IPS-18a (cell line): ENCODE results near the gene ASPG.
"Not testable (repeated sequence)": the region's sequence is repeated elsewhere in the genome, so short reads cannot be mapped to it uniquely, and the experiment has no call there.

Experiments
- H3K27ac ChIP-seq: one replicate; pipeline ENCODE4 v1.5.1; 2013; ENCODE audit warnings: low read length
- H3K27me3 ChIP-seq: one replicate; pipeline ENCODE4 v1.6.1; 2013; ENCODE audit warnings: mild to moderate bottlenecking, low read length; ENCODE audit not compliant: control insufficient read depth, insufficient read depth
- H3K36me3 ChIP-seq: one replicate; pipeline ENCODE4 v1.6.1; 2013; ENCODE audit warnings: low read depth, low read length; ENCODE audit not compliant: control insufficient read depth
- H3K4me1 ChIP-seq: one replicate; pipeline ENCODE4 v1.6.1; 2013; ENCODE audit warnings: low read depth, low read length; ENCODE audit not compliant: control insufficient read depth
- H3K4me3 ChIP-seq: one replicate; pipeline ENCODE4 v1.5.1; 2013; ENCODE audit warnings: low read length
- H3K9ac ChIP-seq: one replicate; pipeline ENCODE4 v1.6.1; 2013; ENCODE audit warnings: mild to moderate bottlenecking, low read length, moderate library complexity
- H3K9me3 ChIP-seq: one replicate; pipeline ENCODE4 v1.6.1; 2013; ENCODE audit warnings: low read depth, low read length; ENCODE audit not compliant: control insufficient read depth

Gene ASPG

DNA sequence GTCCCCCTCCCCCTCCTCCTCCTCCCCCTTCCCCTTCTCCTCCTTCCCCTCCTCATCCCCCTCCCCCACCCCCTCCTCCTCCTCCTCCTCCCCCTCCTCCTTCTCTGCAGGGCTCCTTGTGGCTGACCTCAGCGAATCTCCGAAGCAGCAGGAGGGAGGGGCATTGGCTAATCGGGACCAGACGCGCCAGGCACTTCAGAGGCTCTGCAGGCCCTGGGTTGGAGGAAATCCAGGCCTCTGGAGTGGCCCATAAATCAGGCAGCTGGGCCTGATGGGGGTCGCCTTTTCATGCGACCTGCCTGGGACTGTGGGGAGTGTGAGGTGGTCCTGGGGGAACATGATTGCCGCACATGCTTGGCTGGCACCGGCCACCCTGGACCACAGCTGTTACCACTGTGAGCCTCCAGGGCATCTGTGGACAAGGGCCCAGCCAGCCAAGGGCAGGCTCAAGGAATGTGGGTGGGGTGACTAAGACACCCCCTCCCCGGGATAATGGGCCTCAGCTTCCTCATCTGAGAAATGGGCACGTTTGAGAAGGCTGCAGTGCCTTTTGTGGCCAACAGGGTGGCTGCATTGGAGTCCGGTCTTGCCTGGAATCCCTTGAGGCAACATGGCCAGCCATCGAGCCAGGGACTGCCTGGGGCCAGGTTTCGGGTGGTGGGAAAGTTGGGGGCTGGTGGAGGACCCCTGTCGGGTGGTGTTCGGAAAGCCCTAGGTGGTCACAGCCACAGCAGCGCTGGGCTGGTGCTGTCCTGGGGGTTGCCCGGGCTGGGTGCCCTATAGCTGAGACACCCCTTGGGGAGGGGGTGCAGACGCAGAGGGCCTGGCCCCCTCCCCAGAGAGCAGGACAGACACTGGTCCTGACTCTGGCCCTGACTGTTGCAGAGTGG, 64.9 kb downstream of the ASPG start:
- Histone ChIP-seq H3K27ac (no peak overlapping the region), H3K27me3 (no peaks in the 10 kb centered on the region), H3K9me3 (no peaks in the 10 kb centered on the region), H3K4me3 (no peak overlapping the region), H3K9ac (no peak overlapping the region), H3K4me1 (peaks cover 25% of the 10 kb centered on the region), H3K36me3 (peaks cover 12% of the 10 kb centered on the region)

DNA sequence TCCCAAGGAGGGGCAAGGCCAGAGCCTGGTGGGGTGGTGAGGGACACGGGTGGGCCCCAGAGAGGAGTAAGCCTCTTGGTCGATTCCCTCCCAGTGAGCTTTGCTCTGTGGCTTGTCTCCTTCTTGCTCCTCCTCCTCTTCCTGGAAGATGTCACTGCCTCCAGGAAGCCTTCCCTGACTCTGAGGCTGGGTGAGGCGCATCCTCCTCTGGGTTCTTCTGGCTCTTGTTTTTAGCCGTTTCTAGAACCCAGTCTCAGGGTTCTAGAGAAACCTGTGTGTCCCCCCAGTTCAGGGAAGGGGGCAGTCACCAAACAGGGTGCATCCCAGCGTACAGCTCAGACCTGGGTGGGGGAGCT, 65.5 kb downstream of the ASPG start:
- H3K36me3 ChIP-seq: peaks cover 12% of the 10 kb centered on the region
- no peak overlapping the region for H3K9ac ChIP-seq
- no peaks in the 10 kb centered on the region for H3K27me3 ChIP-seq
- peaks cover 25% of the 10 kb centered on the region for H3K4me1 ChIP-seq
- no peaks in the 10 kb centered on the region for H3K9me3 ChIP-seq
- no peak overlapping the region for H3K27ac ChIP-seq
- H3K4me3 ChIP-seq: no peak overlapping the region

DNA sequence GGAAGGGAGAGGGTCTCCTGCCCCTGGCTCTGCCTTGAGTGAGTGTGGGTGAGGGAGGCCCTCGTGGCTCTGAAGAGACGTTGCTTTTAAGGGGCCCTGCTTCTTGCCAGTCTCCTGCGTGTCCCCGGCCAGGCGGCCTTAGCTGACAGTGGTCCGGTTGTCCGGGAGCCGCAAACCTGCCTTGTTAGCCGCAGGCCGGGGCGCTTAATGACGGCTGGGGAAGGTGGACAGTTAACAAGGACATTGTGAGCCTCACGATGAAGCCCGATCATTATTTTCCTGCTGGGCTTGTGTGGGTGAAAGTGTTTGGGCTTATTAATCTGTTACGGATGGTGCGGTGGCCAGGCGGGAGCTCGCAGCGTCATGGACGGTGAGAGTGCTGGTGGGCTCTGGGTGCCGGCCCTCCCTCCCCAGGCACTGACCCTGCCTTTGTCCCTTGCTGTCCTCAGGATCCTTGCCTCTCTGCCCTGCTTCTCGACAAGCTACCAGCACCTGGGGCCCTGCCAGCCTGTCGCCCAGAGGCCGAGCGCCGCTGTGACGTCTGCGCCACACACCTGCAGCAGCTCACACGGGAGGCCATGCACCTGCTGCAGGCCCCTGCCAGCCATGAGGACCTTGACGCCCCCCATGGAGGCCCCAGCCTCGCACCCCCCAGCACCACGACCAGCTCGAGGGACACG, 66.2 kb downstream of the ASPG start:
- no peaks in the 10 kb centered on the region for H3K9me3 ChIP-seq
- H3K27ac ChIP-seq: no peak overlapping the region
- peaks cover 12% of the 10 kb centered on the region for H3K36me3 ChIP-seq
- H3K4me3 ChIP-seq: no peak overlapping the region
- H3K27me3 ChIP-seq: no peaks in the 10 kb centered on the region
- peaks cover 25% of the 10 kb centered on the region for H3K4me1 ChIP-seq
- no peak overlapping the region for H3K9ac ChIP-seq

DNA sequence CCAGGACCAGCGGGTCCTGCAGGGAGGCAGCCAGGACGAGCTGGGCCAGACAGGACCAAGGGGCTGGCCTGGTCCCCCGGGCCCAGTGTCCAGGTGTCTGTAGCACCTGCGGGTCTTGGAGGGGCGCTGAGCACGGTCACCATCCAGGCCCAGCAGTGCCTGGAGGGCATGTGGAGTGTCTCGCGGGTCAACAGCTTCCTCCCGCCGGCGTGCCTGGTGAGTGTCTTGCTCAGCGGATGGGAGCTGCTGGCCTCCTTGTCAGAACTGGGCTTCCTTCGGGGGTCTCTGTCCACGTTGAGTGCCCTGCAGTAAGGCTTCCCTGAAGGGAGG, 66.7 kb downstream of the ASPG start:
- Histone ChIP-seq H3K9ac (no peak overlapping the region), H3K4me3 (no peak overlapping the region), H3K36me3 (peaks cover 12% of the 10 kb centered on the region), H3K4me1 (peaks cover 25% of the 10 kb centered on the region), H3K27me3 (no peaks in the 10 kb centered on the region), H3K27ac (no peak overlapping the region), H3K9me3 (no peaks in the 10 kb centered on the region)

DNA sequence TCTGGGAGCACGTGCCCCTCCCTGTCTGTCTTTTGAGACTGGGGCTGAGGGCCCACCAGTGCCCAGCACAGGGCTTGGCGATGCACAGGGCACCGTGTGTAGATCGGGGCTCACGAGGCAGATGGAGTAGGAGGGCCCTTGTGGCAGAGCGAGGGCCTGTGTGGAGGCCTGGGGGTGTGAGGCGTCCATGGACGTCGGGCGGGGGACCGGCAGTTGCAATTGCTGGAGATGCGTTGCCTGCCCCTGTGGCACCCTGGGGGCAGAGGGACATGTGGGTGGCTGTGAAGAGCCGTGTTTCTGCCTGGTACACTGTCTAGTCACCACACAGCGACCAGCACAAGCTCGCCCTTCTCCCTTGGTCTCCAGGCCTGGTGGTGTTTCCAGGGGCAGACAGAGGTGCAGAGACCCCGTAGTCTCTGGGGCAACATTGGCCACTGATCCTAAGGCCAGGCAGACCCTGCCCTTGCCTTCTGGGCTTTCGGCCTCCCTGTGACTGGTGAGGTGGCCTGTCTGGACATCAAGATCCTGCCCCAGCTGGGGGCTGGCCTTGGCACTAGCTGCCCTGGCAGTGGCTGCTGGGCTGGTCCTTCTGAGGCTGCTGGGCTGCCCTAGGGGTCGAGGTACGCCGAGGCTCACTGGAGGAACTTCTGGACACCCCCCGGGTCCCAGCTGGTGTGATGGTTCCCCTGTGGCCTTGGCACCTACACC, 67.3 kb downstream of the ASPG start:
- Histone ChIP-seq H3K27me3 (no peaks in the 10 kb centered on the region), H3K27ac (no peak overlapping the region), H3K9ac (no peak overlapping the region), H3K9me3 (no peaks in the 10 kb centered on the region), H3K36me3 (peaks cover 12% of the 10 kb centered on the region), H3K4me1 (peaks cover 19% of the 10 kb centered on the region), H3K4me3 (no peak overlapping the region)

DNA sequence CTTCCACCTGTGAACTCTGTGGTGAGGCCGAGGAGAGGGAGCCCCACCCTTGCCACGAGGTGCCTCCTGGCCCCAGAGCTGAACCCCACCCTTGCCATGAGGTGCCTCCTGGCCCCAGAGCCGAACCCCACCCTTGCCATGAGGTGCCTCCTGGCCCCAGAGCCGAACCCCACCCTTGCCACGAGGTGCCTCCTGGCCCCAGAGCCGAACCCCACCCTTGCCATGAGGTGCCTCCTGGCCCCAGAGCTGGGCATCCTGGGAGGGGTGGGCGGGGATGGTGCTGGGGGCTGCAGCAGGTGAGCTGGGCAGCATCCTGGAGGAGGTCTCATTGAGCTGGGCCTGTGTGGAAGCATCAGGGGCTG, 67.9 kb downstream of the ASPG start:
- H3K9me3 ChIP-seq, H3K9ac ChIP-seq, H3K27ac ChIP-seq, H3K27me3 ChIP-seq, H3K4me3 ChIP-seq: not testable (repeated sequence)
- Histone ChIP-seq H3K36me3 (peaks cover 12% of the 10 kb centered on the region), H3K4me1 (peaks cover 14% of the 10 kb centered on the region)

DNA sequence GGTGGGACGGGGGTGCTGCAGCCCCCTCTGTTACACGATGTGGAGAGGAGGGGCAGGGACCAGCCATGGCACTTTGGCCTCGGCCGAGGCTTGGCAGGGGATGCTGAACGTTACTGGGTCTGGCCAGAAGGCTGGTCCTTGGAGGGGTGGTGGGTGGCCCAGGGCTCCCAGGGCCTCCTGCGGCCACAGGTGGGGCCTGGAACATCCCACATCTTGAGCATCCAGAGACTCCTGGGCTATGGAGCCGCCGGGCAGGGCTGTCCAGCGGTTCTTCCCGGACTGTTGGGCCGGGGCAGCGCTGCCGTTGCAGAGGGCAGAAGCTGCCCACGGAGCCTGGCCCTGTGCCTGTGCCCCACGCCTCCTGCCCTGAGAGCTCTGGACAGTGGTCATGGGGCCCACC, 68.7 kb downstream of the ASPG start:
- Histone ChIP-seq H3K36me3 (peaks cover 12% of the 10 kb centered on the region), H3K9me3 (no peaks in the 10 kb centered on the region), H3K4me3 (no peak overlapping the region), H3K4me1 (peaks cover 9% of the 10 kb centered on the region), H3K9ac (no peak overlapping the region), H3K27me3 (no peaks in the 10 kb centered on the region), H3K27ac (no peak overlapping the region)

DNA sequence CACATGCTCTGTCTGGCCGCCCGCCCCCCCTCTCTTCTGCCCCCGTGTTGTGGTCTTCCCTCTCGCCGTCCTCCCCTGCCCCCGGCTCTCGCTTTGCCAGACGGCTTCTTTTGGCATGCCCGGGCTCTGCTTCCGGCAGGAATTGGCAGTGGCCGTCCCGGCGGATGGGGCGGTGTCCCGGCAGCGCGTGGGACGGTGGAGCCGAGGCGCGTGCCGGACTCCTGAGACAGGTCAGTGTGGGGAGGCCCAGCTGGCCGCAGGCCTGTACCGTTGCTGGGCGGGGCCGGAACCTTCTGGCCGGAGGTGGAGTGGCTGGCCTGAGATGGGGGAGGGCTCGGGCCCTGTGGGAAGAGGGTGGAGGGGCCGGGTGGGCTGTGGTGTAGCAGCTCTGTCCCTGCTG, 70.0 kb downstream of the ASPG start:
- Histone ChIP-seq H3K9ac (no peak overlapping the region), H3K9me3 (no peaks in the 10 kb centered on the region), H3K36me3 (peaks cover 12% of the 10 kb centered on the region), H3K4me3 (no peak overlapping the region), H3K27ac (no peak overlapping the region), H3K27me3 (no peaks in the 10 kb centered on the region), H3K4me1 (peaks cover 6% of the 10 kb centered on the region)

DNA sequence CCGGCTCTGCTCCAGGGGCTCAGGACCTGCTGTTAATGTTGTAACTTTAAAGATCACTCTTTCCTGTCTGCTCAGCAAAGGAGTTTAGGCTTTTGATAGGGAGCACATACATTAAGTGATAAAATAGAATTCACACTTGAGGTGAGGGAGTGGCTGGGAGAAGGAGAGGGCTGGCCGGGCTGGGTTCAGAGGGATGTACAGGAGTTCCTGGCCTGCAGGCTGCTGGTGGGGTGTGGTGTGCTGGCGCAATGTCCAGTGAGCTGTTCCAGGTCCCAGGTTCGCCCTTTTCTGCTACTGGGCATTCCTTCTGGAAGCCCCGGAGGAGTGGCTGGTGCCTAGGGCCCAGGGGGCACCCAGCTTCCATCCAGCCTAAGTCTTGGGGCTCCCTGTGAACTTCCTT, 70.6 kb downstream of the ASPG start:
- H3K27ac ChIP-seq: no peak overlapping the region
- peaks cover 12% of the 10 kb centered on the region for H3K36me3 ChIP-seq
- H3K4me1 ChIP-seq: peaks cover 1% of the 10 kb centered on the region
- no peaks in the 10 kb centered on the region for H3K27me3 ChIP-seq
- H3K9me3 ChIP-seq: no peaks in the 10 kb centered on the region
- H3K9ac ChIP-seq: no peak overlapping the region
- no peak overlapping the region for H3K4me3 ChIP-seq

DNA sequence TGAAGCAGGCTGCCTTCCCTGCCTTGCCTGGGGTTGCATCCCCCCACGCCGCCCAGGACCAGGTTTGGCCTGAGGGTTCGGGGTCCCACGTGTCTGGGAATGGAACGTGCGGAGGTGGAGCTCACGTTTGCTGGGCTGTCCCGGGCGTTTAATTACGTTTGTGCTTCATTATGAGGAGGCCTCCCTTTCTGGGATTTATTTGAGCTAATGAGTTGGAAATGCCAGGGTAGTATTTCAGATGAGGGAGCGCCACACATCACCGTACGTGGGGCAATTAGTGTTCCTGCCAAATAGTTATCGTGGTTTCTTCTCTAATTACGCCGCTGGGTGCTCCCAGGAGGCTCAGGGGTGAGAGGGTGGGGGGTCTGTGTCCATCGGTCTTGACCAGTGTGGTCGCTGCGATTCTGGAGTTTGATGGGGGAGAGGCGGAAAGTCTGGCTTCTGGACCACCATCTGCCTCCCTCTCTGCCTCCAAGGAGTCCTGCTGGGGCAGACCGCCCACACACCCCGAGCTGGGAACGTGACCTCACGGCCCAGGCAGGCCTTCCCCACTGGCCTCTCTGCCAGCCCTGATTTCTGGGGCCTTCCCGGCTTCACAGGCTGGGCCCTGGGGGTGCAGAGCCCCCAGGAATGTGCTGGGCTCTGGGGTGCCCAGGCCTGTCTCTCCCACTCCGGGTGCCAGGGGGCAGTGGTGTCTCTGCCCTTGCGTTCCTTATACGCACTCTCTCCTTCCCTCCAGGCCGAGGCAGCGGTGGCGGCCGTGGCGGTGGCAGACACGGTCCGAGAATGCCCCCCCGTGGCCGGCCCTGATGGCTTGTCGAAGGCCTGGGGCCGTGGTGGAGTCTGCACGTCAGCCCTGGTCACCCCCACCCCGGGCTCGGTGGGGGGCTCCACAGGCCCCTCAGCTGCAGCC, 71.8 kb downstream of the ASPG start:
- Histone ChIP-seq H3K4me3 (no peak overlapping the region), H3K9me3 (no peaks in the 10 kb centered on the region), H3K4me1 (no peaks in the 10 kb centered on the region), H3K27ac (no peak overlapping the region), H3K36me3 (peaks cover 8% of the 10 kb centered on the region), H3K9ac (no peak overlapping the region), H3K27me3 (no peaks in the 10 kb centered on the region)
